ENCODE measurements around the gene ANKRD12. TPM values are rescaled to one million over a fixed set of nuclear protein-coding genes. Genes with fewer than 3 reads are reported as not detected.

ANKRD12 gene
- total RNA-seq, 3 donors from 2014 or later = 47.7 to 66.9 (median 51.5) TPM

DNA sequence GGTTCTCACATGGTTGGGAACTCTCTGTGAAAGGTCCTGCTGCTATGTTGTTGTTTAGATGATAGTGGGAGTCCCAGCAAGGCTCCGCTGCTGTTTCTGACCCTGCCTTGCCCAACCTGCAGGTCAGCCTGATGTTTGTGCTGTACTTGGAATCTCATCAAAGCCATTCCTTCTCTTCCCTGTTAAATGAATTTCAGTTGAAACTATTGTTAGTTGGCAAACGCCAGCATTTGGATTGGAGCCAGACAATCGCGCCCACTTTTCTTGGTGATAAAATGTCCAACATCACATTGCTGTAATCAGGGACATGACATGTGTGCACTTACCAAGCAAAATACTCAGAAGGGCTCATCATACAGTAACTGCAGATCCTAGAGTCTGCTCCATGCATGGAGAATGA, 185.2 kb downstream of the ANKRD12 start:
- H3K4me3 ChIP-seq = no peak overlapping the region
- no peaks in the 10 kb centered on the region for H3K36me3 ChIP-seq
- H3K27ac ChIP-seq = no peak overlapping the region
- intact Hi-C loops (cut with DNase I; ENCODE audit: low total_unique reads) = no loop called here
- no peak for TF ChIP-seq POLR2AphosphoS5 (IDR thresholded peaks at IDR 0.05)
- TF ChIP-seq, protein P1, sequence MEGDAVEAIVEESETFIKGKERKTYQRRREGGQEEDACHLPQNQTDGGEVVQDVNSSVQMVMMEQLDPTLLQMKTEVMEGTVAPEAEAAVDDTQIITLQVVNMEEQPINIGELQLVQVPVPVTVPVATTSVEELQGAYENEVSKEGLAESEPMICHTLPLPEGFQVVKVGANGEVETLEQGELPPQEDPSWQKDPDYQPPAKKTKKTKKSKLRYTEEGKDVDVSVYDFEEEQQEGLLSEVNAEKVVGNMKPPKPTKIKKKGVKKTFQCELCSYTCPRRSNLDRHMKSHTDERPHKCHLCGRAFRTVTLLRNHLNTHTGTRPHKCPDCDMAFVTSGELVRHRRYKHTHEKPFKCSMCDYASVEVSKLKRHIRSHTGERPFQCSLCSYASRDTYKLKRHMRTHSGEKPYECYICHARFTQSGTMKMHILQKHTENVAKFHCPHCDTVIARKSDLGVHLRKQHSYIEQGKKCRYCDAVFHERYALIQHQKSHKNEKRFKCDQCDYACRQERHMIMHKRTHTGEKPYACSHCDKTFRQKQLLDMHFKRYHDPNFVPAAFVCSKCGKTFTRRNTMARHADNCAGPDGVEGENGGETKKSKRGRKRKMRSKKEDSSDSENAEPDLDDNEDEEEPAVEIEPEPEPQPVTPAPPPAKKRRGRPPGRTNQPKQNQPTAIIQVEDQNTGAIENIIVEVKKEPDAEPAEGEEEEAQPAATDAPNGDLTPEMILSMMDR (IDR thresholded peaks at IDR 0.05) = no peak
- TF ChIP-seq POLR2A (IDR thresholded peaks at IDR 0.05) = no peak
- no peak for DNase-seq (ENCODE audit: low spot score in 2 of 2)
- H3K9me3 ChIP-seq = no peaks in the 10 kb centered on the region
- H3K27me3 ChIP-seq = no peaks in the 10 kb centered on the region
- H3K4me1 ChIP-seq = no peaks in the 10 kb centered on the region

DNA sequence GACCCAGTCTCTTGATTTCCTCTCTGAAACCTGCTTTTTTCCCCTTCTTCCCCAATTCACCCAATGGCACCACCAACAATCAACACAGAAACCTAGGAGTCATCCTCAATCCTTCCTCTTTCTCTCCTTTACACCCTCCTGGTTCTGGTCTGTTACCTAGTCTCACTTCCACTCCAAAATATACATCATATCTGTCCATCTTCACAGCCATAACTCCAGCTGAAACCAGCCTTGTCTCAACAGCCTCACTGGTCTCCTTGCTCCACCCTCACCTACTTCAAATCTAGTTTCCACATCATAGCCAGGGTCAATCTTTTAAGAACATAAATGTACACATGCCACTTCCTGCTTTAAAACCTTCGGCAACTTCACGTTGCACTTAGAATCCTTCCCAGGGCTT, 186.2 kb downstream of the ANKRD12 start:
- TF ChIP-seq, protein P1 (IDR thresholded peaks at IDR 0.05) = no peak
- no peak for TF ChIP-seq POLR2A (IDR thresholded peaks at IDR 0.05)
- intact Hi-C loops (cut with DNase I; ENCODE audit: low total_unique reads) = no loop called here

DNA sequence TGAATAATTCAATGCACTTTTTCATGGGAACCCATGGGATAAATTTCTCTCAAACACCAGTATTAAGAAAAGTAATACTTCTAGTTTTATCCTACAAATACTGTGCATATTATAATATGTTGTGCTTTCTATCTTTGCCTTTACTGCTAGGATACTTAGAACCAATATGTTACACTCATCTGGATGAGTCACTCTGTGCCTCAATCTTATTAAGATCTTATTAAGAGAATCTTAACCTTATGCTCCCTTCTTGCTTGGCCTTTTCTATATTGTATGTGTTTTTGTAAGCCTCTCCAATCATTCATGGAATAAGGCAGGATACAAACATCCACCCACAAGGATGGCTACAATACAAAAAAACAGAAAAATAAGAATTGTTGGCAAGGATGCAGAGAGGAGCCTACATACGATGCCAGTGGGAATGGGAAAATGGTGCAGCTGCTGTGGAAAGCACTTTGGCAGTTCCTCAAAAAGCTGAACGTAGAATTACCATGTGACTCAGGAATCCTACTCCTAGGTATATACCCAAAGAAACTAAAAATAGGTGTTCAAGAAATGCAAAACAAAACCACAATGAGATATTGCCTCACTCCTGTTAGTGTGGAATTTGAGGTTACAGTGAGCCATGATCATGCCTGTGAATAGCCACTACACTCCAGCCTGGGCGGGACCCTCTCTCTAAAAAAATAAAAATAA, 187.3 kb downstream of the ANKRD12 start:
- Histone ChIP-seq H3K9me3 (peaks cover 6 to 7% of the 10 kb centered on the region in 2 donors), H3K36me3 (no peaks in the 10 kb centered on the region), H3K4me1 (no peaks in the 10 kb centered on the region), H3K4me3 (no peak overlapping the region), H3K27ac (no peak overlapping the region), H3K27me3 (no peaks in the 10 kb centered on the region)
- intact Hi-C loops (cut with DNase I; ENCODE audit: low total_unique reads) = no loop called here
- DNase-seq (ENCODE audit: low spot score in 2 of 2) = no peak
- TF ChIP-seq POLR2A (IDR thresholded peaks at IDR 0.05) (no peak), POLR2AphosphoS5 (IDR thresholded peaks at IDR 0.05) (no peak)
- TF ChIP-seq, protein P1 (IDR thresholded peaks at IDR 0.05) = no peak

More for the DNA sequence above, 186.2 kb downstream of the ANKRD12 start:
- no peaks in the 10 kb centered on the region for H3K4me1 ChIP-seq
- H3K27me3 ChIP-seq = no peaks in the 10 kb centered on the region
- no peak overlapping the region for H3K4me3 ChIP-seq
- no peak for DNase-seq (ENCODE audit: low spot score in 2 of 2)
- H3K9me3 ChIP-seq = no peaks in the 10 kb centered on the region
- no peaks in the 10 kb centered on the region for H3K36me3 ChIP-seq
- no peak overlapping the region for H3K27ac ChIP-seq

DNA sequence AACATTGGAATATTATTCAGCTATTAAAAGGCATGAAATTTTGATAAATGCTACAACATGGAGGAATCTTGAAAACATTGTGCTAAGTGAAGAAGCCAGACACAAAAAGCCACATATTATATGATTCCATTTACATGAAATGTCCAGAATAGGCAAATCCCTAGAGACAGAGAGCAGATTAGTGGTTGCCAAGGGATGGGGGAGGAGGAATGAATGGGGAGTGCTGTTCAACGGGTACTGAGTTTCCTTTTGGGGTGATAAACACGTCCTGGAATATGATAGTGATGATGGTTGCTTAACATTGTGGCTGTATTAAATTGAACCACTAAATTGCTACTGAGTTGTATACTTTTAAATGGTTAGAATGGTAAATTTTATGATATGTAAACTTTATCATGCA, 189.1 kb downstream of the ANKRD12 start:
- H3K9me3 ChIP-seq = peaks cover 6 to 7% of the 10 kb centered on the region in 2 donors
- no peaks in the 10 kb centered on the region for H3K4me1 ChIP-seq
- TF ChIP-seq POLR2AphosphoS5 (IDR thresholded peaks at IDR 0.05) = no peak
- TF ChIP-seq, protein P1 (IDR thresholded peaks at IDR 0.05) = no peak
- H3K36me3 ChIP-seq = no peaks in the 10 kb centered on the region
- no peak overlapping the region for H3K4me3 ChIP-seq
- H3K27me3 ChIP-seq = no peaks in the 10 kb centered on the region
- DNase-seq (ENCODE audit: low spot score in 2 of 2) = no peak
- H3K27ac ChIP-seq = no peak overlapping the region
- intact Hi-C loops (cut with DNase I; ENCODE audit: low total_unique reads) = no loop called here

DNA sequence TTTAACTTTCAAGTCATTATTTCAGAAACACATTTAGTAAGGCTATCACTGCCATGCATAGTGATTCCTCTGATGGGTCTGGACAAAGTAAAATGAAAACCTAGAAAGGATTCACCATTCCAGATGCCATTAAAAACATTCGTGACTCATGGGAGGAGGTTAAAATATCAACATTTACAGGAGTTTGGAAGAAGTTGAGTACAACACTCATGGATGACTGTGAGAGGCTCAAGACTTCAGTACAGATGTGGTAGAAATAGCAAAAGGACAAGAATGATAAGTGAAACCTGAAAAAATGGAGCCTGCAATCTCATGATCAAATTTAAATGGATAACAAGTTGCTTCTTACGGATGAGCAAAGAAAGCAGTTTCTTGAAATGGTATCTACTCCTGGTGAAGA, 192.2 kb downstream of the ANKRD12 start:
- no peak overlapping the region for H3K27ac ChIP-seq
- DNase-seq (ENCODE audit: low spot score in 2 of 2) = no peak

More for the DNA sequence above, 192.2 kb downstream of the ANKRD12 start:
- no peaks in the 10 kb centered on the region for H3K27me3 ChIP-seq
- H3K36me3 ChIP-seq = no peaks in the 10 kb centered on the region
- intact Hi-C loops (cut with DNase I; ENCODE audit: low total_unique reads) = no loop called here
- TF ChIP-seq POLR2AphosphoS5 (IDR thresholded peaks at IDR 0.05) (no peak), POLR2A (IDR thresholded peaks at IDR 0.05) (no peak)
- TF ChIP-seq, protein P1 (IDR thresholded peaks at IDR 0.05) = no peak
- no peaks in the 10 kb centered on the region for H3K4me1 ChIP-seq
- peaks cover 6 to 7% of the 10 kb centered on the region in 2 donors for H3K9me3 ChIP-seq
- no peak overlapping the region for H3K4me3 ChIP-seq

Data from breast epithelium (tissue), 4 donors.